NCI-H2081 treated with DMSO at 0.1 percent for 48 hours (cell line): ENCODE data around the gene ISG20L2.

Source experiments
- DNase-seq: peaks from one replicate; lab custom pipeline; 2025; lab: John Stamatoyannopoulos, UW

Gene ISG20L2

DNA sequence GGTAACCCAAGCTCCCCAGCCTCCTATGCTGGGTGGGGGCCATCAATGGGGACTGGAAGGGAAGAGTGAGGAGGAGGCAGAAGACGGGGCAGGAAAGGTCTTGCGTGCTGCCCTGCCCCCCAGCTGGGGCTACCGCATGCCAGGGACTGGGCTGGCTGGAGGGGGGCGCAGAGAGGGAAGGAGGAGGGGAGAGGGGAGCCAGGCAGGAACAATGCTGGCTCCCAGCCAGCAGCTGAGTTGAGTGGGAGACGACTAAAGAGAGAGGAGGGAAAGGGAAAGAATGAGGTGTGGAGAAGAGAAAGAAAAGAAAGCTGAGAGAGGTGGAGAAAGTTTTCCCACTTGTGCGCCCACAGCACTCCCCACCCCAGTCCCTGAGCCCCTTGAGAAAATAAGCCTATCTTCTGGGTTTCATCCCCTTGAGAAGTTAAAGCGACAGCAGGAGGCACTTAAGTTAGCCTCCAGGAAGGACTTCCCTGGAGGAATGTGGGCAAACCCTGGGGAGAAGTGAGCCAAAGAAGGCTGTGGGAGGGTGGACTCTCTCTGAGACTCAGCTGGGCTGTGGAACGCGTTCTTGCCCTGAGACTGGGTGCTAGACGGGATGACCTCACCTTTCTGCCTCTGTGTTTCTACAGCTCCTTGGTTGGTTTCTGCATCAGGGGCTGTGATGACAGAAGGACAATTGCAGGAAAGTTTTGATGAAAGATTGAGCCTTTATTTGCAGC lies 38.5 kb downstream of the ISG20L2 start:
- DNase-seq: no peak

DNA sequence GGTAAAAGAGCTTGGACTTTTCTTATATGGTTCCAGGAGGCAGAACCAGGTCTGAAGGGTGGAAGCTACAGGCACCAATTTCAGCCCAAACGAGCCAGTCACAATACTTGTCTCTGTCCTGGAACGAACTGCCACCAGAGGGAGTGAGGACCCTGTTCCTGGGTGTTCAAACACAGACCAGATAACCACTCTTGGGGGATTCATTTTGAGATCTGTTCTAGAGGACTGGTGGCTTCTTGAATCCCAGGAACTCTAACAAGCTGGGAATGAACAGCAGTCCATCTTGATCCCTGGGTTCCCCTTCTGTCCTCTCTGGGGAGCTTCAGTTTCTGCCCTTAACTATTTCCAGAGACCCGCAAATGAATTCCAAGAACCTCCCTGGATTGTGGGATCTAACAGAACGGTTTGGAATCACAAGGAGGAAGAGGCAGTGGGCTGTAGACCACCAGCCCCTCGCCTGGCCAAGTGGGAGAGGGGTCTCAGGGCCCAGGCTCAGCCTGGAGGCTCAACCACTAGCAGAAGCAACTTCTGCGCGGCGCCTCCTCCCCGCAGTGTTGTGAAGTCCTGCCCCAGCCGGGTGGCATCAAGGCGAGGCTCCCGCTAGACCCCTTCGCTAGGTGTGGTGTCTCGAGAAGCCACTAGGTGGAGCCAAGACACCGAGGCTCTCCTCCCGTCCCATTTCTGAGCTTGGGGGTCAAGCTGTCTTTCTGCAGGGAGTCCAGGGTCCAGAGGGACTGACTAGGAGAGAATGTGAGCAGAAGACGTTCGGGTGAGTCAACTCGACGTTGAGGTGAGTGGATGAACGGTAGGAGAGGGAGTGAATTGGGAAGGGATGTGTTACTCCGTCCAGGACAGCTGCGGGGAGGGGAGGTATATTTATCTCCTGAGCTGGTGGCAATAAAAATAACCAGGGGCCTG lies 39.3 kb downstream of the ISG20L2 start:
- DNase-seq: peak; percentile 37

DNA sequence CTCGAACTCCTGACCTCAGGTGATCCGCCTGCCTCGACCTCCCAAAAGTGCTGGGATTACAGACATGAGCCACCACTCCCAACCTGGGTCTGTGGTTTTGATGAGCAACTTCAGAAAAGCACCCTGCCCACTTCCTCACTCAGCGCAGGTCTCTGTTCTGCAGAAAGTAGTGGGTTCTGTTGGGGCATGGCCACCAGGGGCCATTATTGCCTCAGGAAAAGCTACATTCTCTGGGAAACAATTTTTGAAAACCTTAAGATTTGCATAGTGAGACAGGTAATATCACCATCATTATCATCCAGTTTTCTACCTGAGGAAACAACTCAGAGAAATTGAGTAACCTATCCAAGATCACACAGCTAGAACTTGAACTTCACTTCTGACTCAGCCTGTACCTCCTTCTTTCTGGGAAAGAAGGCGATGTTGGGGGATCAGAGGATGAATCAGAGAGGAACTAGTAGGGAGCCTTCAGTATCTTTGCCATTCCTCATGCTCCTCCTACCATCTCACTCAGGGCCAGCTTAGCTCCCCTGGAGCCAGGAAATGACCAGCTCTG lies 44.3 kb downstream of the ISG20L2 start:
- no peak for DNase-seq

DNA sequence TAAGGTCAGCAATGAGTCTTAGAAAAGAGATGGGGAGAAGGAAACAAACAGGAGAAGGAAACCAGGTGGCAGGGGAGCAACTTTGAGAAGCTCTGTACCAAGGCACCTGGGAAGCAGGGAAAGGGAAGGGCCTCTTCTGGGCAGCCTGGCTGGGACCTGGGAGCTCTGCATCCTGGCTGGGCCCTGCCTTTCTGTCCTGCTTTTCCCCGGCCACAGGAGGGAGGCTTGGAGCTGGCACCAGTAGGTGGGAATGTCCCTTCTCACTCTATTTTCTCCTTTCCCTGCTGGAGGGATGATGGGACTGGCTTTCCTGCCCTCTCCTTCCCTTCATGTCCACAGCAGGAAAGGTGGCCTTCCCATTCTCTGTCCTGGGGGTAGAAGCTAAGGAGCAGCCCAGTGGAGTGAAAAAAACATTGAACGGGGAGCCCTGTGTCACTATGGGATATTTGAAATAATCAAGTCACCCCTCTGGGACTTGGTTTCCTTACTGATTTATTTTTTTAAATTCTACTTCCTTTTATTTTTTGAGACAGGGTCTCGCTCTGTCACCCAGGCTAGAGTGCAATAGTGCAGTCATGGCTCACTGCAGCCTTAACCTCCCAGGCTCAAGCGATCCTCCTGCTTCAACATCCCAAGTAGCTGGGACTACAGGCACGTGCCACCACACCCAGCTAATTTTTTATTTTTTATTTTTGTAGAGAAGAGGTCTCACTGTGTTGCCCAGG lies 46.2 kb downstream of the ISG20L2 start:
- DNase-seq: no peak

DNA sequence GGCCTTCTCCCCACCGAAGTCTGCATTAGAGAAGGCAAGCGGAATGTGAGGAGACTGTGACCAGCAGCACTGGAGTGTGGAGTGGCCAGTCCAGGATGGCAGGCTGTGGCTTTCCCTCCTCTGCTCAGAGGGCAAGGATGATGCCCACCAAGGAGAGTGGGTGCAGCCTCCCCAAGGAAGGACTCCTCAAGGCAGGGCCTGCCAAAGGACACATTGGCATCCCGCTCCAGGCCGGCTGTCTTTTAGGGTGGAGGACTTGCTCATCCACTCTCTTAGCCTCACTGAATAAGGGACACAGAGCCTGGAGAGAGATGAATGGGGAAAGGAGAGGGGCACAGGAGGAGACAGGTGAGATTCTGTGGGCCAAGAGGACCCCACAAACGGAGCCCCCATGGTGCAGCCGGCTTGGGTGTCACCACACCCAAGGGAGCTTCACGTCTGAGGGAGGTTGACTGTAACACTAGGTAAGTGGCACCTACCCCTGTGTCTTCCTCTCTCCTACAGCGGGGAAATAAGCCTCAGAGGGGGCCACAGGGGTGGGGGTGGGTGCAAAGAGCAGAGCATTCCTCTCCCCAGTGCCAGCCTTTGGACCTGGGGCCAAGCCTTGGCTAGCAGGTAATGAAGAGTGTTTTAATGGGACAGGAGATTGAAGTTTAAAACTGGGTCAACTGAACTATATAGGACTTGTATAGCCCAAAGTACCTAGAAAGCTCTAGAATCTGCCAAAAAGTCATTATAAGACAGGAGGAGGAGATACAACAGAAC lies 47.2 kb downstream of the ISG20L2 start:
- no peak for DNase-seq

DNA sequence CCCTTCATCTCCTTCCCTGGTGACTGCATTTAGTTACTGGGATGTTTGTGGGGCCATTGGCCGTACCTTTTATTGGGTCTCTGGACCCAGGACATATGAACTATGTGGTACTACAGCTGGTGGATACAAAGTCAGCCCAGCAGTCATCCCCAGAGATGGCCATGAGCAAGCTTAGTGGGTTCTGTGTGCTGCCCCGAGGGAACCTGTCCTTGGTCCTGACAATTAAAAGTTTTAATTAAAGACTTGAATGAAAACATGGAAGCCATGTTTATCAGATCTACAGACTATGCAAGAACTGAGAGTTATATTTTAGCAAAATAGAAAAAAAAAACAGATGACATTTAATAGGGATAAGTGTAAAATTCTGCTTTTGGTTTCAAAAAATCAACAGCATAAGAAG lies 48.5 kb downstream of the ISG20L2 start:
- no peak for DNase-seq

DNA sequence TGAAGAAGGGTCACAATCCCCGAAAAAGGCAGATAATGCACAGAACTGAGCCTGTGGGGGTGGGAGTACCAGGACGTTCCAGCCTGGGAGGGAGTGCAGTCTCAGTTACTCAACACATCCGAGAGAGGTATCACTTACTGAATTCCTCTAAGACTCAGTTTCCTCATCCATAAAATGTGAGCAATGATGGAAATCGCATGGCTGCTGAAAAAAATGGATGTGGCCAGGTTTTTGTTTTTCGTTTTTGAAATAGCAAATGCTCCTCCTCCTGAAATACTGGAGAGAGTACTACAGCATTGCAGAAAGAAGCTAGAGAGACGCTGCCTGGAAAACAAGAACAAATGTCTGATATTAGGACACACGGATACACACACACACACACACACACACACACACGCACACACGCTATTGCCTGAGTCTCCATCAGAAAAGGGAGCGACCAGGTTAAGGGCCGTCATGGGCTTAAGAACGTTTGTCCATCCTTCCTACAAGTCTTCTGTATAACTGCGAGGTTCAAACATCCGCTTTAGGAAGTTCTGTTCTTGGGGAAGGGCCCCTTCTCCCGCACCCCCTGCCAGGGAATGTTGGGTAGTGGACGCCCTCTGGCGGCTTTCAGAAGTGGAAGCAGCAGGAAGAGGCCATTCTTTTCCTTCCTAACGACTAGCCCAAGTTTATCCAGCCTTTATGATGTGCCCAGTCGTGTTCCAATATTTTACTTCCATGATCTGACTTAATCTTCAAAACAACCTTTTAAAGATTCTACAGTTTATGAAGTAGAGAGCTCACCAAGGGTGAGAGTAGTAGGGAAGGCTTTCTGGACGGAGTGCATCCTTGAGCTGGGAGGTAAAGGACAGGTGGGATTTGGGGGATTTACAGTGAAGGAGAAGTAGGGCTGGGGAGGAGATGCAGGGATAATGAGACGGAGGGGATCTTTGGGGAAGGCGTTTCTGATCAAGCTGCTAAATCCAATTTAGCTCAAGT lies 50.7 kb downstream of the ISG20L2 start:
- DNase-seq: peak; percentile 30

DNA sequence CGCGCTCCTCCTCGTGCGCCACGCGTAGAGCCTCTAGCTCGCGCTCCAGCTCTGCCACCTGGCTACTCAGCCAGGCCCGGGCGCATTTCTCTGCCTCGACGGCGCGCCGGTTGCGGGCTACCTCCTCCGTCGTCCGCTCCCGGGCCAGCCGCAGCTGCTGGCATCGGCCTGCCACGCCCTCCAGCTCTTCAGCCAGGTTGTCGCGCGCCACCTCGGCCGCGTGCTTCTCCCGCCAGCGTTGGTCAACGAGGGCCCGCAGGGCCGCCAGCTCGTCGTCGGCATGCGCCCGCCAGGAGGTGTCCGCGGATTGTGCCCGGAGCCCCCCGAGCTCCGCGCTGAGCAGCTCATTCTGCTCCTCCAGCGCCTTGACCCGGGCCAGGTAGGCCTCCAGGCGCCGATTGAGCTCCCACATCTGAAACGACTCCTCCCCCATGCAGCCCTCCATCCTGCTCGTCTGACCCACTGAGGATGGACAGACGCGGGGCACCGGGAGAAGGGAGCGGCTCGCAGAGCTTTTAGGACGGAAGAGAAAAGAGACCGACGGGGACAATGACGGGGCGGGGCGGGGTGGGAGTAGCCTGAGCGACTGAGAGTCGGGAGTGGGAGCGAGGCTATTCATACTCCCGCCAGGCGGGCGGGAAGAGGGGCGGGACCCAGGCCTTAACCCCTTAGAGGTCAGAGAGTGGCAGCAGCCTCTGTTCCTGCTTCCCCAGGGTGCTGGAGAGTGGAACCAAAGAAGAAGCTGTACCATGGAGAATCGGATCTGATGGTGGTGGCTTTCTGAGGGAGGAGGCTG lies 51.5 kb downstream of the ISG20L2 start, which contains the start of gene NES:
NES (minus strand) TSS at position 588 of the 796 bp plus-strand sequence; CDS start at position 445, 143 bp downstream.
- no peak for DNase-seq

DNA sequence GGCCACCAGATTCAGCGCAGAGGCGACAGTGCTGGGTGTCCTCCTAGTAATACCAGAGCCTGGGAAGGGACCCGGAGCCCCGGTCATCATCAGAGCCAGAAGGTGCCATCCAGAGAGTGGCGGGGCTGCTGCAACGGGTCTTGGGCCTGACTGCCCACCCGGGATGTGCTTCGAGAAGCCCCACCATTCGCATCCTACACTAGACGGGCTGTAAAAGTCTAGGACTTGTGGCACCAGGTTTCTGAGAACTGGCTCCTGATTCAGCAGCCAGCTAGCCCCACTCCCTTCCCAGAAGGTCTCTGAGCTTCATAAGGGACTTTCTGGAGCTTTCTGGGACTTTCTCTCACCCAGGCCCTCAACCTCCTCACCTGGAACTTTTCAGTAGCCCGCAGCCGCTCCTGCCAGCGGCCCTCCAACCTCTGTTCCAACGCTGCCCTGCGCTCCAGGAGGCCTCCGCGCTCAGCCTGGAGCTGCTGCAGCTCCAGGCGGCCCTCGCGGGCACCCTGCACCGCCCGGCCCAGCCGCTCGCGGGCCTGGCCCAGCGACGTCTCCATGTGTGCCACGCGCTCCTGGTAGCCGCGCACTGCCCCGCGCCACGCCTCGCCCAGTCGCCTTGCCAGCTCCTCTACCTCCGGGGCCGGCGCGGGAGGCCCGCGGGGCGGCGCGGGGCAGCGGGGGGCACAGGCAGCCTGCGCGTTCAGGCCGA lies 52.3 kb downstream of the ISG20L2 start:
- no peak for DNase-seq

DNA sequence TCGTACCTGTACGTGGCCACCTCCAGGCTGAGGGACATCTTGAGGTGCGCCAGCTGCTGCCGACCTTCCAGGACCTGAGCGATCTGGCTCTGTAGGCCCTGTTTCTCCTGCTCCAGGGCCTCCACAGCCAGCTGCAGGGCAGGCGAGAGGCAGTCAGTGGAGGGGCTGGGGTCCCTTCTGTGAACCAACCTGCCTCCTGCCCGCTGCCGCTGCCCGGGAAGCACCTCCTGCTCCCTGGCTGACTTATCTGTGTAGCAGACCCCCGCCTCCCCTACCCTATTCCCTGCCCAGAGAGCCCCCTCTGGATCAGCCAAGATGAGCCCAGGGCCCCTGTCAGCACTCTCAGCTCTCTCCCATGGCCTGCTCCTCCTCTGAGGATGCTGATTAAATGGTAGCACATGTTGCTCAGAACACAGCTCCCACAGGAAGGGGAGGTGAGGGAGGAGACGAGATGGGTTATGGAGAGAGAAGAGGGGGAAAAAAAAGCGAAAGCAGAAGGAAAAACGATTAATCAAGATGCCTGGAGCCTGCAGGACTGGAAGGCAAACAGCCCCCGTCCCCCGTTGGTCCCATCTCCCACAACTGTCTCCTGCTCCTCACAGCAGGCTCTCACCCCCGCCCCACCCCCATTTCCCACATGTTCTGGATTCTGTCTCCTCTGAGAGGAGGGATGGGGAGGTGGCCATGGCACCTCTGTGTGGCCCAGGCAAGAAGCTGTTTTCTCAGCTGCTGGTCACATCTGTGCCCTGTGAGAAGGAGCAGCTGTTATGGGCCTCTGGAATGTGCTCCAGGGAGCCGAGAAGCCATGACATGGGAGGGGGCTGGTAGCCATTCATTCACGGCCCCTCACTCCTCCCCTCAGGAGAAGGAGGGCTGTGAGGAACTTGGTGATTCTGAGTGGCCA lies 53.1 kb downstream of the ISG20L2 start:
- no peak for DNase-seq

DNA sequence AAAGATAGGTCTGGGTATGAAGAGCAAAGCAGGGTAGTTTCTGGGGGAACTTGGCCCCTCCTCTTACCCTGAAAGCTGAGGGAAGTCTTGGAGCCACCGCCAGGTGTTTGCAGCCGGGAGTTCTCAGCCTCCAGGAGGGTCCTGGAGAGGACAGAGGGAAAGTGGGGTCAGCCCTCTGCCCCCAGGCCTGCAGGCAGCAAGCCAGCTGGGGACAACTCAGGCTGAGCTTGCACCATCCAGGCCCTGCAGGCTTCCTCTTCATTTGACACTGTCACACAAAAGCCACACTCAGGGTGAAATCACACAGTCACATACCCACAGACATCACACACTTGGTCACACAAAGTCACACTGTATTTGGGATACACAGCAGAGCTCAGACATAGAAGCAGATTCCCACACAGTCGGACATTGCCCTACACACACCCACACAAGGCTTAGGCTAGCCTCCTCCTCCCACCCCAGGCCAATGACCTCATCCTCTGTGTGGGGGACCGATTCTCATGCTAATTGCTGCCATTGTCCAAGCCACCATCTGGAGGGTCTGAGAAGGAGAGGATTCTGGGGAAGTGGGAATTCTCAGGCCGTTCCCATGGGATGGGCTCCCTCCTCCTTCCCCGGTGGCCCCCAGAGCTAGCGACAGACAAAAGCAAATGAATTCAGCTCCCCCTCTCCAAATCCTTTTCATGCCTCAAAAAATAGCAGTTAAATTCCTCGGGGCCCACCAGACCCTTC lies 55.0 kb downstream of the ISG20L2 start:
- DNase-seq: no peak
